GM23338 (cell line): ENCODE results near the gene ATG2A. TPM values are rescaled to one million over a fixed set of nuclear protein-coding genes. Genes with fewer than 3 reads are reported as not detected.

ENCODE experiments used
- ATAC-seq: fragments of 200-7000 bp; cut with Tn5 transposase; 3 replicates; pipeline ENCODE4 v1.9.1; 2020
- DNase-seq: peaks from one replicate; pipeline ENCODE4 v3.0.0-alpha.2; 2015; ENCODE audit warnings: low spot score
- H2AFZ ChIP-seq: fragments of 200-600 bp; sonication (generic); 2 replicates; pipeline ENCODE4 v1.8.0; 2016; ENCODE audit warnings: antibody characterized with exemption, mild to moderate bottlenecking, moderate library complexity
- H3F3A ChIP-seq: fragments of 200-600 bp; sonication (generic); replicated peaks from 2 replicates; pipeline ENCODE4 v1.8.0; 2017; ENCODE audit warnings: antibody characterized with exemption, mixed run types, low read depth
- H3K27ac ChIP-seq: fragments of 200-600 bp; sonication (generic); 2 replicates; pipeline ENCODE4 v1.6.1; 2016; ENCODE audit warnings: low read depth
- H3K27me3 ChIP-seq: fragments of 200-600 bp; sonication (generic); 2 replicates; pipeline ENCODE4 v1.8.0; 2016; ENCODE audit warnings: mild to moderate bottlenecking, mixed run types, moderate library complexity; ENCODE audit not compliant: insufficient read depth
- H3K36me3 ChIP-seq: fragments of 200-600 bp; sonication (generic); 2 replicates; pipeline ENCODE4 v1.8.0; 2016; ENCODE audit warnings: mild to moderate bottlenecking; ENCODE audit not compliant: insufficient read depth
- H3K4me1 ChIP-seq: fragments of 200-600 bp; sonication (generic); 2 replicates; pipeline ENCODE4 v1.8.0; 2016; ENCODE audit warnings: mild to moderate bottlenecking, moderate library complexity; ENCODE audit not compliant: insufficient read depth
- H3K4me2 ChIP-seq: fragments of 200-600 bp; sonication (generic); 2 replicates; pipeline ENCODE4 v1.7.1; 2017; ENCODE audit warnings: mixed run types
- H3K4me3 ChIP-seq: fragments of 200-600 bp; sonication (generic); 2 replicates; pipeline ENCODE4 v1.6.1; 2016; ENCODE audit warnings: mixed run types
- H3K79me2 ChIP-seq: fragments of 200-600 bp; sonication (generic); replicated peaks from 2 replicates; pipeline ENCODE4 v1.8.0; 2017; ENCODE audit warnings: mild to moderate bottlenecking; ENCODE audit not compliant: insufficient read depth
- H3K9me2 ChIP-seq: fragments of 200-600 bp; sonication (generic); 2 replicates; pipeline ENCODE4 v1.8.0; 2017; ENCODE audit not compliant: insufficient read depth
- H4K20me1 ChIP-seq: fragments of 200-600 bp; sonication (generic); replicated peaks from 2 replicates; pipeline ENCODE4 v1.8.0; 2017; ENCODE audit warnings: mild to moderate bottlenecking; ENCODE audit not compliant: insufficient read depth
- H3K27ac Mint-ChIP-seq: 2 replicates; pipeline ENCODE4 v1.8.0; 2020; ENCODE audit warnings: inconsistent platforms, mild to moderate bottlenecking, moderate library complexity, mixed read lengths
- H3K27me3 Mint-ChIP-seq: 3 replicates; pipeline ENCODE4 v1.8.0; 2022; ENCODE audit warnings: low read depth, mild to moderate bottlenecking, moderate library complexity, mixed read lengths, inconsistent platforms; ENCODE audit not compliant: insufficient read depth, poor library complexity
- H3K36me3 Mint-ChIP-seq: 3 replicates; pipeline ENCODE4 v1.8.0; 2021; ENCODE audit warnings: low read depth, mild to moderate bottlenecking, inconsistent platforms, moderate library complexity, mixed read lengths
- H3K4me1 Mint-ChIP-seq: 3 replicates; pipeline ENCODE4 v1.8.0; 2020; ENCODE audit warnings: mild to moderate bottlenecking, inconsistent platforms, mixed read lengths
- H3K4me3 Mint-ChIP-seq: 3 replicates; pipeline ENCODE4 v1.8.0; 2021; ENCODE audit warnings: moderate library complexity, mild to moderate bottlenecking, inconsistent platforms, mixed read lengths
- H3K9me3 Mint-ChIP-seq: 3 replicates; pipeline ENCODE4 v1.8.0; 2020; ENCODE audit warnings: moderate library complexity, mild to moderate bottlenecking, inconsistent platforms, mixed read lengths
- CTCF ChIP-seq, 2 experiments: fragments of 200-600 bp in 1 of 2; sonication (generic) in 1 of 2; conservative IDR thresholded peaks; 2 replicates each; pipeline versions ENCODE4 v1.5.1 to v1.6.1; 2016 to 2017; ENCODE audit warnings: antibody characterized with exemption in 2 of 2, low read depth in 2 of 2, mild to moderate bottlenecking in 2 of 2, moderate library complexity in 1 of 2
- EZH2 ChIP-seq: fragments of 200-600 bp; sonication (generic); IDR thresholded peaks from one replicate; pipeline ENCODE4 v1.8.0; 2017; ENCODE audit warnings: antibody characterized with exemption, mild to moderate bottlenecking, low read depth; ENCODE audit not compliant: unreplicated experiment
- POLR2AphosphoS5 ChIP-seq: IDR thresholded peaks from 2 replicates; pipeline ENCODE4 v1.6.1; 2016; ENCODE audit warnings: antibody characterized with exemption, low read depth
- REST ChIP-seq: IDR thresholded peaks from one replicate; pipeline ENCODE4 v1.6.1; 2018; ENCODE audit warnings: antibody characterized with exemption; ENCODE audit not compliant: unreplicated experiment
- STAT1 ChIP-seq: IDR thresholded peaks from one replicate; pipeline ENCODE4 v1.6.1; 2016; ENCODE audit warnings: antibody characterized with exemption; ENCODE audit not compliant: unreplicated experiment
- ZNF114 ChIP-seq: fragments of 250-450 bp; sonication (Bioruptor Pico); IDR thresholded peaks from 2 replicates; pipeline ENCODE4 v1.5.0; 2020; ENCODE audit warnings: mild to moderate bottlenecking, moderate library complexity
- ZNF331 ChIP-seq: fragments of 250-450 bp; sonication (Bioruptor Pico); IDR thresholded peaks from 2 replicates; pipeline ENCODE4 v1.5.0; 2020; ENCODE audit warnings: low read depth, mild to moderate bottlenecking, moderate library complexity
- ZNF462 ChIP-seq: fragments of 250-450 bp; sonication (Bioruptor Pico); IDR thresholded peaks from 2 replicates; pipeline ENCODE4 v1.5.0; 2020; ENCODE audit warnings: mild to moderate bottlenecking, moderate library complexity
- polyA plus RNA-seq: library from polyadenylated mRNA; unstranded; fragments of >200 nt; fragmentation: Nextera tagmentation; extraction: Ambion mirVana; gene quantifications from 2 replicates; pipeline ENCODE4 v1.2.1, GENCODE V29; 2016
- total RNA-seq: library from RNA; depleted of rRNA; stranded (reverse); fragments of >200 nt; shearing (Covaris generic); gene quantifications from 2 replicates; pipeline ENCODE4 v1.2.3, GENCODE V29; 2014

Gene ATG2A
- total and polyA plus RNA-seq, 2 experiments from 2014 or later = 8.7 to 31.7 TPM

- Histone ChIP-seq H3K79me2 (no peaks in the 10 kb centered on the region), H4K20me1 (no peaks in the 10 kb centered on the region; the same call in none of the 2 replicates), H3K4me2 (no peak overlapping the region), H3K4me3 (no peak overlapping the region), H3K27ac (no peak overlapping the region), H3K4me1 (no peaks in the 10 kb centered on the region), H3K27me3 (no peaks in the 10 kb centered on the region), H3K36me3 (no peaks in the 10 kb centered on the region), H3K9me2 (no peaks in the 10 kb centered on the region), H2AFZ (no peak overlapping the region), H3F3A (no peaks in the 10 kb centered on the region)
- H3K36me3 Mint-ChIP-seq = peaks cover 4% of the 10 kb centered on the region; the same call in 2 of the 3 replicates
- ATAC-seq = no peak
- peaks cover 7% of the 10 kb centered on the region for H3K27me3 Mint-ChIP-seq
- TF ChIP-seq CTCF (conservative IDR thresholded peaks at IDR 0.05; ENCODE audit: low read depth in 2 of 2) = no peak
- TF ChIP-seq ZNF331 (CRISPR knock-in tag) = no peak
- no peak for TF ChIP-seq STAT1
- no peak for TF ChIP-seq REST
- no peak for TF ChIP-seq POLR2AphosphoS5
- TF ChIP-seq ZNF114 (CRISPR knock-in tag) = no peak
- no peak for DNase-seq
- no peak overlapping the region for H3K27ac Mint-ChIP-seq
- H3K4me1 Mint-ChIP-seq = no peaks in the 10 kb centered on the region
- no peak overlapping the region for H3K4me3 Mint-ChIP-seq
- no peaks in the 10 kb centered on the region; the same call in 2 of the 3 replicates for H3K9me3 Mint-ChIP-seq
These were observed 11.3 kb downstream of the ATG2A start for GRCh38 chr11:64905516-64906313.

GRCh38 chr11:64903291-64903833 lies 13.6 kb downstream of the ATG2A start:
- Mint-ChIP-seq H3K4me3 (no peak overlapping the region), H3K27me3 (peaks cover 11% of the 10 kb centered on the region), H3K36me3 (peaks cover 4% of the 10 kb centered on the region; the same call in 1 of the 3 replicates), H3K4me1 (no peaks in the 10 kb centered on the region), H3K27ac (no peak overlapping the region), H3K9me3 (no peaks in the 10 kb centered on the region; the same call in 2 of the 3 replicates)
- Histone ChIP-seq H3K36me3 (no peaks in the 10 kb centered on the region), H3K27me3 (no peaks in the 10 kb centered on the region), H3K4me3 (no peak overlapping the region), H3K27ac (no peak overlapping the region), H3F3A (no peaks in the 10 kb centered on the region), H3K79me2 (no peaks in the 10 kb centered on the region), H2AFZ (no peak overlapping the region), H3K9me2 (no peaks in the 10 kb centered on the region), H3K4me1 (no peaks in the 10 kb centered on the region), H4K20me1 (no peaks in the 10 kb centered on the region; the same call in none of the 2 replicates), H3K4me2 (no peak overlapping the region)
- ATAC-seq (no peak), DNase-seq (no peak)
- no peak for TF ChIP-seq EZH2
- no peak for TF ChIP-seq ZNF462 (CRISPR knock-in tag)
- TF ChIP-seq ZNF114 (CRISPR knock-in tag) = no peak
